HL-60/S4 treated with phorbol 12-myristate 13-acetate at 8.2 ng/mL for 4 days and 3 days (cell line): ENCODE measurements around the gene ZNF334.

ENCODE experiments used
- in situ Hi-C: fragments of 300-500 bp; cut with MboI; formaldehyde crosslinking; loops from 2 replicates; pipeline ENCODE4 v1.15.0; 2022; ENCODE audit warnings: low sequenced_read_pairs

The ZNF334 gene

DNA sequence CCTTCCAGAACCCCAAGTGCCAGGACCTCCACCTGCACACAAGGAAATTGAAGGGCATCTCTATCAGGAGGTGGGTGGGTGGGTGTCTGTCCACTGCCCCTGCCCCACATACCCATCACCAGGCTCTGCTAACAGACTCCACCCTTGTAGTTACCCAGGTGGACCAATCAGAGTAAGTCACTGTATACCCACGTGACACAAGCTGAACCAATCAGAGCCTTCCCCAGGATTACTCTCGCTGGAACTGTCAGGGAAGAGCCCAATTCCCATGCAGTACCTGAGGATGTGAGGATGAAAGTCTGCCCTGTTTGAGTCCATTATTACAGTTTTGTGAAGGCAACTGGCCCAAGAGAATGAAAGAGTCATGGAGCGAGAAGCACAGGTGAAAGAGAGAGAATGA lies 32.9 kb upstream of the ZNF334 start:
- in situ Hi-C loops: no loop called here

- in situ Hi-C loops: no loop called here
Measured at GRCh38 chr20:46545827-46546138, 32.4 kb upstream of the ZNF334 start.

DNA sequence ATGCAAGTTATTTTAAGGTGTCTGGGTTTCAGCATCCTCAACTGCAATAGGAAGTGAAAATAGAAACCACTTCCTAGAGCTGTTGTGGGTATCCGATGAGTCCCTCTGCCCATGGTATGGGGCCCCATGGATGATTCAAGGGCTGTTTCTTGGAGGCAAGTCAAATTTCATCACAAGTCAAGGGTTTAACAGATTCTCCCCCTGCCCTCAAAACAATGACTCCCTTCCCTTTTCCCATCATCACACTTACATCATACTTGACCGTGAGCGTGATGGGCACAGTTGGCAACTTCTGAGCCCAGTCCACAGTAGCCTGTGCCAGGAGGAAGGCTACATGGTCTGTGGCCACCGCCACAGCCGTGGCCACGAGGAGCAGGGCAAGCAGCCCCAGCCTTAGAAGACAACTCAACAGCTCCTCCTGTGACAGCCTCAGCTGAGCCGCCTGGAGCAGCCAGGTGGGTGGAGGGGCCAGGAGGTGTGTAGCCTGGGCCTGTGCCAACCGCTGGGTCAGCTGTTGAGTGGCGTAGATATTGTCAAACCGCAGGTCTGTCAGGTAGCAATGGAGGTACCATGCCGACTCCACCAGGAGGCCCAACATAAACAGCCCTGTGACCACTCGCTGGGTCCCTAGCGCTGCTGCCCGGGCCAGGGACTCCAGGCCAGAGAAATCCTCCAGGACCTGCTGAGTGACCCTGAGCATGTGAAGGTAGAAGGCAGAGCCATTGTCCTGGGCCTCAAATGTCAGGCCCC lies 31.9 kb upstream of the ZNF334 start:
- in situ Hi-C loops: no loop called here

DNA sequence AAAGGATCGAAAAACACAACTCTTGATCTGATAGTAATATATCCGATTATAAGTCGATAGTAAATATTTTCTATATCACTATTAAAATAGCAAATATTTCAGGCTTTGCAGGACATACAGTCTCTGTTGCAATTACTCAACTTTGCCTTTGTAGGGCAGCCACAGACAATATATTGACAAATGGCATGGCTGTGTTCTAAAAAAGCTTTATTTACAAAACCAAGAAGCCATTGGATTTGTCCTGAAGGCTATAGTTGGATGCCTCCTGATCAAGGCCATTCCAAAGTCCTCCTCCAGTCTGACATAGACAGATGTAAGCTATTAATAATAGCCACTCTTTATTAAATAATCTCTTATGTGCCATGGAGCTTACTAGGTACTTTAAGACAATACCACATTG lies 31.2 kb upstream of the ZNF334 start:
- in situ Hi-C loops: no loop called here

DNA sequence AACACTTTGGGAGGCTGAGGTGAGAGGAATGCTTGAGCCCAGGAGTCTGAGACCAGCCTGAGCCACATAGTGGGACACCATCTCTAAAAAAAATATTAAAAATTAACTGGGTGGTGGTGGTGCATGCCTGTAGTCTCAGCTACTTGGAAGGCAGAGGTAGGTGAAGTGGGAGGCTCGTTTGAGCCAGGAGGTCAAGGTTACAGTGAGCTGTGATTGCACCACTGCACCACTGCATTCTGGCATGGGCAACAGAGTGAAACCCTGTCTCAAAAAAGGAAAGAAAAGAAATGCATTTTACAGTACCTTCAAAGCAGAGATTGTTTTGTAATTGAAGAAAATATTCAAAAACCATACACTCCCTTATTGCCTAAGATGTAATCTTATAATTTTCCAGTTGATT lies 30.6 kb upstream of the ZNF334 start:
- in situ Hi-C loops: no loop called here

- in situ Hi-C loops: no loop called here
Measured at GRCh38 chr20:46543033-46543432, 29.7 kb upstream of the ZNF334 start.

DNA sequence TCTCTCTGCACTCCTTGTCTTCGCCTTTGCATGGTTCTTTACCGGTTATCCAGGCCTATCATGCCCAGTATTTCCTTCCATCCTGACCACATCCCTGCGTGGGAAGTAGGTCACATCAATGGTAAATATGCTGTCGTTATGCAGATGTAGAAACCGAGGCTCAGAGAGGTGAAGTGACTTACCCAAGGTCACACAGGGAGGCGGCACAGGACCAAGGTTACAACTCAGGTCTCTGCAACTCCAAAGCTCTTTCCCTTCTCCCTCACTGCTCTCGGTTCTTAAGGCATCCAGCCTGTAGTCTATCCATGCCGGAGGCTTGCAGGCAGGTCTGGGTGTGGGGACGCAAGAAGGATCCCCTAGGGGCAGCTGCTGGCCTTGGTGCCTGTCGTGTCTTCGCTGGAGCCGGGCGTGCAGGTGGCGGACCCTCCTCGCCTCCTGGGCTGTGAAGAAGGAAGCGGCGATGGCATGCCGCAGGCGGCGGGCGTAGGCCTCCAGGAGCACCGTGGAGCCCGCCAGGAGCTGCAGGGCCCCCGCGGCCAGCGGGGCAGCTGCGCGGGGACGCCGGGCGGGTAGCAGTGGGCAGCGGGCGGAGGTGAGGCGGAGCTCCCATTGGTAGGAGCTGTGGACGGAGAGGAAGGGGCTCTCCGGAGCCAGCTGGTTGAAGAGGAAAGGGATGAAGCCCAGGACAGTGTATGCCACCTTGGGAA lies 28.0 kb upstream of the ZNF334 start:
- in situ Hi-C loops: no loop called here

DNA sequence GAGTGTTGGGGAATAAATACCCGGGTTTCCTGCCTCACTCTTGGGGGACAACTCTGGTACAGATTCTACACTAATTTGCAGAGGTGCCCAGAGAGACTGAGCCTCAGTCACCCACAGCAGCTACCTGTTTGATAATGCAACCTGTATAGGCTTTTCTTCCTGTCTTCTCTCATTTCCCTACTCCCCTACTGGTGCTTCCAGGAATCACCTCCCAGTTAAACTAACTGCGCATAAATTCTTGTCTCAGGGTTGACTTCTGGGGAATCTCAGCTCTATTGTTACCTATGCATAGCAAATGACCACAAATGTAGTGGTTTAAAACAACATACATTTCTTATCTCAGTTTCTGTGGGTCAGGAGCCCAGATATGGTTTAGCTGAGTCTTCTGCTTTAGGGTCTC lies 25.8 kb upstream of the ZNF334 start:
- in situ Hi-C loops: loop anchor here (10.0 kb wide), 1 partner anchor 146 kb away; the partner anchor contains the start of gene TP53RK

GRCh38 chr20:46530640-46531039 lies 17.3 kb upstream of the ZNF334 start:
- in situ Hi-C loops: loop anchor here (10.0 kb wide), 1 partner anchor 154 kb away; the partner anchor contains the start of gene TP53RK

DNA sequence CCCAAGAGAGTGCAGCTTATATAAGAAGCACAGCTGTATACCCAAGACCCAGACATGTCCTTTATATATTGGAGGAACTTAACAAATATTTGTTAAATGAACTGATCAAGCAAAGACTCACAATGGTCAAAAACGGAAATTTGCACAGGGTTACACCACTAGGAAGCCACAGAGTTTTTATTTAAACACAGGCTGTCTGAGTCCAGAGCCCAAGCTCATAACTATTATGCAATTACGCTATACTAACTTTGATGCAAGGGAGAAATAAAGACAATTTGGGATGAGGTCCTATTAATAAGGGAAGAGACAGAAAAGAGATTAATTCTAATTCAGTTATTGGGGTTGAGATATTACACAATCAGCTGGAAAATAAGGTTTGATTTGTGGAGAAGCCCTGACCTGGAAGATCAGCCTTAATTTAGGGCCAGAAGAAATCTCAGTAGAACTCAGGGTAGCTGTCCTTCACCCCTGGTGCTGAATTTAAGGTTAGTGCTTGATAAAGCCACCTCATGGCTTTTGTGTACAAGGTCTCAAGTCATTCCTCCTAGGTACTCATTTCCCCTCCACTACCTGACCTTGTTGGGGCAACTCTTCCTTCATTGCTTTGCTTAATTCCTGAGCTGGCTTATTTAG lies 10.5 kb upstream of the ZNF334 start:
- in situ Hi-C loops: no loop called here

- in situ Hi-C loops: no loop called here
Measured at GRCh38 chr20:46523108-46523507, 9.7 kb upstream of the ZNF334 start.

- in situ Hi-C loops: no loop called here
Measured at GRCh38 chr20:46520976-46521579, 7.7 kb upstream of the ZNF334 start.

GRCh38 chr20:46520540-46520939 lies 7.2 kb upstream of the ZNF334 start:
- in situ Hi-C loops: no loop called here

- in situ Hi-C loops: no loop called here
Measured at GRCh38 chr20:46519471-46520068, 6.2 kb upstream of the ZNF334 start.

DNA sequence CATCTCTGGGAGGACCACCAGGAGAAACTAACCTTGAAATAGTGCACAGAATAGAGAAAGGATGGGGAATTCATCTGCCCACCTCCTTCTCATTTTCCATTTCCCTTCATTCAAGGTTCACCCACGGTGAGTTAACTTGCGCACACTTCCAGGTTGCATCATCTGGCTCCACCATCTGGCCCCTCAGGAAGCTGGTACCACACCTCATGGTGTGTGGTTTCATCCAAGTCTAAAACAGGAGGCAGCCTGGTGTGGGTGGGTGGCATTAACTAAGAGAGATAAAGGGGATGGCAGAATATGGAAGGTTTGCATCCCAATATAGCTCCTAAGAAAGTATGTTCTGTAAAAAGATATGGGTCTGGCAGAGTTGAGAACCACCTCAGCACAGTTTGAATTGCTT lies 3.8 kb downstream of the ZNF334 start:
- in situ Hi-C loops: no loop called here

- in situ Hi-C loops: no loop called here
Measured at GRCh38 chr20:46507760-46508407, 5.5 kb downstream of the ZNF334 start.

DNA sequence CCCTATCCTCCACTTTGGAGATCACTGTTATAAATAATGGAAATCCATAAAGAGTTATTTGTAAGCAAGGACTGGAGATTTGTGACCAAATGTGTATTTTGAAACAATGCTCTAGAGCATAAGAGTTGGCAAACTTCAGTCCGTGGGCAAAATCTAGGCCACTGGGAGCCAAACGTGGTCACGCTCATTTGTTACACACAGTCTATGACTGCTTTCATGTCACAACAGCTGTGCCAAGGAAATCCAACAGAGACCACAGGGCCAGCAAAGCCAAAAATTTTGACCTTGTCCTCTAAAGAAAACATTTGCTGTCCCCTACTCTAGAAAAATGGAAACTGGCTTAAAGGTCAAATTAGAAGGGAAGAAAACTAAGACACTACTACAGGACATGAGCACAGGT lies 7.9 kb downstream of the ZNF334 start:
- in situ Hi-C loops: no loop called here

GRCh38 chr20:46501961-46502360 lies 11.4 kb downstream of the ZNF334 start:
- in situ Hi-C loops: no loop called here

- in situ Hi-C loops: no loop called here
Measured at GRCh38 chr20:46501337-46501942, 11.9 kb downstream of the ZNF334 start.

DNA sequence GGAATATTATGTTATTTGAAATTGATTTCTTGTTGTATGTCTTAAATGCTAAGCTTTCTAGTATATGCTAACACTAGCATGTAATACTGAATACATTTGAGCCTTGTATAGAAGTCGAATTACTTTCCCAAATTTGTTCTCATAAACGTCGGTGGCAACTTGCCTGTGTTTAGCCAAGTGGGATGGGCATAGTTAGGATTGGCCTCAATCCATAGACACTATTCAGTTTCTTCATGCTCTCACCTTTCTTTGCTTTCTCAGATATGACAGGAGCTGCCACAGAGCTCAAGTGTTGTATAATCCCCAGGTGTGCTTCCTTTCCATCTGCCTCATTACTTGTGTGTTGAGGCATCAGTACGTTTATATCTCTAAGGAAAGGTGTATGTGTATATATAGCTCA lies 19.3 kb downstream of the ZNF334 start:
- in situ Hi-C loops: no loop called here
